ENCODE measurements around the gene SHISA8. TPM values are rescaled to one million over a fixed set of nuclear protein-coding genes. Genes with fewer than 3 reads are reported as not detected.
A peak's percentile ranks its signal among the peaks of the same experiment; 100 is the strongest.

Gene SHISA8
- total and polyA plus RNA-seq, 8 donors: 0.15 TPM; not detected in 7

GRCh38 chr22:41913040-41913719, 1.7 kb downstream of the SHISA8 start:
- TF ChIP-seq, protein P1, sequence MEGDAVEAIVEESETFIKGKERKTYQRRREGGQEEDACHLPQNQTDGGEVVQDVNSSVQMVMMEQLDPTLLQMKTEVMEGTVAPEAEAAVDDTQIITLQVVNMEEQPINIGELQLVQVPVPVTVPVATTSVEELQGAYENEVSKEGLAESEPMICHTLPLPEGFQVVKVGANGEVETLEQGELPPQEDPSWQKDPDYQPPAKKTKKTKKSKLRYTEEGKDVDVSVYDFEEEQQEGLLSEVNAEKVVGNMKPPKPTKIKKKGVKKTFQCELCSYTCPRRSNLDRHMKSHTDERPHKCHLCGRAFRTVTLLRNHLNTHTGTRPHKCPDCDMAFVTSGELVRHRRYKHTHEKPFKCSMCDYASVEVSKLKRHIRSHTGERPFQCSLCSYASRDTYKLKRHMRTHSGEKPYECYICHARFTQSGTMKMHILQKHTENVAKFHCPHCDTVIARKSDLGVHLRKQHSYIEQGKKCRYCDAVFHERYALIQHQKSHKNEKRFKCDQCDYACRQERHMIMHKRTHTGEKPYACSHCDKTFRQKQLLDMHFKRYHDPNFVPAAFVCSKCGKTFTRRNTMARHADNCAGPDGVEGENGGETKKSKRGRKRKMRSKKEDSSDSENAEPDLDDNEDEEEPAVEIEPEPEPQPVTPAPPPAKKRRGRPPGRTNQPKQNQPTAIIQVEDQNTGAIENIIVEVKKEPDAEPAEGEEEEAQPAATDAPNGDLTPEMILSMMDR (IDR thresholded peaks at IDR 0.05): no peak
- TF ChIP-seq POLR2AphosphoS5 (IDR thresholded peaks at IDR 0.05) (no peak), POLR2A (IDR thresholded peaks at IDR 0.05) (no peak), EP300 (IDR thresholded peaks at IDR 0.05) (no peak)
- intact Hi-C loops (cut with DNase I; ENCODE audit: low total_unique reads): no loop called here
- 66 to 75% (median 72%) methylated on average over 9 to 11 of the region's 11 CpGs for WGBS, 5 donors
- no peak for DNase-seq
- Histone ChIP-seq H3K36me3 (no peaks in the 10 kb centered on the region), H3K4me1 (peaks cover 34 to 61% (median 53%) of the 10 kb centered on the region in 4 donors), H3K9me3 (no peaks in the 10 kb centered on the region), H3K27ac (no peak overlapping the region), H3K4me3 (peak overlapping the region in 1 of 4 donors; percentile 16), H3K27me3 (peaks cover 13 to 96% (median 84%) of the 10 kb centered on the region in 3 donors)

GRCh38 chr22:41912338-41913039, 2.4 kb downstream of the SHISA8 start:
- no peak overlapping the region for H3K27ac ChIP-seq
- TF ChIP-seq, protein P1 (IDR thresholded peaks at IDR 0.05): no peak
- no peak for TF ChIP-seq EP300 (IDR thresholded peaks at IDR 0.05)
- no peak for TF ChIP-seq POLR2A (IDR thresholded peaks at IDR 0.05)
- TF ChIP-seq POLR2AphosphoS5 (IDR thresholded peaks at IDR 0.05): no peak
- no peaks in the 10 kb centered on the region for H3K9me3 ChIP-seq
- DNase-seq: no peak
- H3K36me3 ChIP-seq: peaks cover 0 to 5% (median 4%) of the 10 kb centered on the region in 4 donors
- peaks cover 13 to 89% (median 80%) of the 10 kb centered on the region in 3 donors for H3K27me3 ChIP-seq
- intact Hi-C loops (cut with DNase I; ENCODE audit: low total_unique reads): no loop called here
- 74 to 85% (median 84%) methylated on average over 6 to 9 of the region's 9 CpGs for WGBS, 5 donors
- peaks cover 34 to 59% (median 48%) of the 10 kb centered on the region in 4 donors for H3K4me1 ChIP-seq
- no peak overlapping the region for H3K4me3 ChIP-seq

GRCh38 chr22:41911001-41911611, 3.8 kb downstream of the SHISA8 start:
- Histone ChIP-seq H3K9me3 (no peaks in the 10 kb centered on the region), H3K27me3 (peaks cover 13 to 75% (median 67%) of the 10 kb centered on the region in 3 donors), H3K27ac (no peak overlapping the region), H3K4me1 (peaks cover 34 to 59% (median 48%) of the 10 kb centered on the region in 4 donors), H3K36me3 (peaks cover 0 to 19% (median 17%) of the 10 kb centered on the region in 4 donors), H3K4me3 (peak overlapping the region; percentile 27 to 49 (median 36))
- intact Hi-C loops (cut with DNase I; ENCODE audit: low total_unique reads): no loop called here
- no peak for DNase-seq
- no peak for TF ChIP-seq EP300 (IDR thresholded peaks at IDR 0.05)
- TF ChIP-seq, protein P1 (IDR thresholded peaks at IDR 0.05): no peak
- no peak for TF ChIP-seq POLR2A (IDR thresholded peaks at IDR 0.05)
- no peak for TF ChIP-seq POLR2AphosphoS5 (IDR thresholded peaks at IDR 0.05)
- WGBS, 5 donors: 7 to 23% (median 14%) methylated on average over 20 to 37 of the region's 37 CpGs

Measured in stomach (tissue), 9 donors.